GM19043 (cell line): ENCODE data around the gene FAM107B.
"Not testable (repeated sequence)": the region's sequence is repeated elsewhere in the genome, so short reads cannot be mapped to it uniquely, and the experiment has no call there.

Source experiments
- ATAC-seq: cut with Tn5 transposase; IDR thresholded peaks from one replicate; pipeline ENCODE4 v1.9.1; 2021; ENCODE audit warnings: low read depth; ENCODE audit not compliant: unreplicated experiment

The FAM107B gene

DNA sequence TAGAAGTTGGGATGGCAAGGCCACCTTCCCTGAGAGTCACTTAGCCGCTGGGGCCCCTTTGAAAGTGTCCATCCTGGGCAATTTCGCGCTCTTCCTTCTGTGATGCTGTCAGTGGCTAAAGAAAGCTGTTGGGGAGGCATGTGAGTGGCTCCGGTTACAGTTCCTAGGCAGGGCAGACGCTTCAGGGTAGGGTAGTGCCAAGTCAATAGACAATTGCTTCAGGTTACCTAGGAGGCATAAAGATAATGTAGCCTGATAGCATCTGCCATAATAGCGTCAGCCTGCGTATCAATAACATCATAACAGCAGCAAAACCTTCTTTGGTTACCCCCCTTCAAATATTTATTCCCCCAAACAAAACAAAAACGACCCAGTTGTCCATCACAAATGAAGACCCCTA, at the start of gene FAM107B:
Gene FAM107B (minus strand): TSS at position 101 of the 400 bp plus-strand sequence. CDS start 234 bp downstream, outside the sequence.
- no peak for ATAC-seq

DNA sequence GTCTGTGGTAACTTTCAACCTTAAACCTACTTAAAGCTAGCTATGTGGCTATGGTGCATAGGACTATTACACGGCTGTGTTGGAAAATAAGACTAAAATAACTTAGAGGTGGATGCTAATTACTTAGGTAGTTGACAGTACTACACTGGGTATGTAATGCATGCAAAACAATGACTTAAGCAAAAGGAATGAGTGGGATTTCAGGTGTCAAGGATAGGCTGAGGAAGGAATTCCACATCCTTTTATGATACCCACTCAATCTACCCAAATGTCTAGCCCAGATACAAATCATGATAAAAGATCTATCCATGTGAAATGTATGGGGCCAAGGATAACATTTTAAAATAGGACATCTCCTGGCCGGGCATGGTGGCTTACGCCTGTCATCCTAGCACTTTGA, 49.3 kb upstream of the FAM107B start:
- no peak for ATAC-seq

DNA sequence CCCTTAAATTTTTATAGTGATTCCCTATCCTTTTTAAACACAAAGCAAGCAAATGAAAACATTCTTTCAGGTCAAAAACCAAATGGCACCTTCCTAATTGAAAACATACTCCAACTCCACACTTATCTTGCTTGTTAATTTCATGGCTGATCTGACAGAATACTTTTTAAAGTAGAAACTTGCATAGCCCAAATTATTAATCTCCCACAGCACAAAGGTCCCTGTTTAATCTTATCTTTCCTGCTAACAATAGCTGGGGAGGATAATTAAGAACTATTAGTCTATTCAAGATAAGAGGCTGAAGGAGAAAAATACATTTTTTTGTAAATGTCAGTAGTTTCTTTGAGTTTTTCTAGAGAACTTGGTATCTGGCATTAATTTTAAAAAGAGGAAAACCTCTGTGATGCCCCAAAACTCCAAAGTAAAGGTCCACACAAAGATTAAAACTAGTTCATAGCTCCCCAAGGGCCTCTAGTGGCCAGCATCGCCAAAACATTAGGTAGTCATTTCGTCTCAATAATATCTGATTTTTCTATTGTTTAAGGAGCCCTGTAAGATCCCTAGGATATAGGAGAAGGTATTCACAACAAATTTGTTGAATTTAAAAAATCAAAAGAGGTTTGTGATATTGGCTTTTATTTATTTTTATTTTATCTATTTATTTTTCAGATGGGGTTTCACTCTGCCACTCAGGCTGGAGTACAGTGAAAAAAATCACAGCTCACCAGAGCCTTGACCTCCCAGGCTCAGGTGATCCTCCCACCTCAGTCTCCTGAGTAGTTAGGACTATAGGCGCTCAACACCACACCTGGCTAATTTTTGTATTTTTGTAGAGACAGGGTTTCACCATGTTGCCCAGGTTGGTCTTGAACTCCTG, 48.4 kb upstream of the FAM107B start:
- no peak for ATAC-seq

DNA sequence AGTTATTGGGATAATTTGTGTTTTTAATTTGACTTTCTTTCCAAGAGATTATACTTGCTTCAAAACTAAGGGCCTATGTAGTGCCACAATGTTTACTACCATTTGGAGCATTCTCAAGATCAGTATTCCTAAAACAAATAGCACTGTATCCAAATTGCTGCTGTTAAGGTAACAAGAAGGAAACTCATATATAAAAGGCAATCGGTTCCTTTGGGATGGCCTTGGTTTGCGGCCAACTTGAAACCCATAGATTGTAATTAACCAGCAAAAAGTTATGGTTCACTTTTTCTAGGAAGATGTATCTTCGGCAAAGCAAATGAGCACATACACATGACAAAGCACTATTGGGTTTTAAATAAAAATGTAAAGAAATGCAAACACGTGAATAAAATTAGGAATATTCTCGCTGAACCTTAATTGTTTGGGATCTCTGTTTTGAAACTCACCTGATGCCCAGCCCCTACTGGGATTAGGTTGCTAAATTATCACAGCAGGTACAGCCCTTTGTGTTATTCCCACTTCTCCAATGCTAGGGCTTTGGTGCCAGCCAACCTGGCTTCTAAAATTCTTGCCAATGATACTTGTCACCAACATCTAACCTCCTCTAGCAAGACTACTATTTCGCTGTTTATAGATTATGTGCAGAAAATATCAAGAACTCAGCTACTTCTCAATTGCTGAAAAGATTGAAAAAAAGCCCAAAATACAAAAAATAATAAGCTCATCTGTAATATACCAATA, 47.1 kb upstream of the FAM107B start:
- ATAC-seq: no peak

DNA sequence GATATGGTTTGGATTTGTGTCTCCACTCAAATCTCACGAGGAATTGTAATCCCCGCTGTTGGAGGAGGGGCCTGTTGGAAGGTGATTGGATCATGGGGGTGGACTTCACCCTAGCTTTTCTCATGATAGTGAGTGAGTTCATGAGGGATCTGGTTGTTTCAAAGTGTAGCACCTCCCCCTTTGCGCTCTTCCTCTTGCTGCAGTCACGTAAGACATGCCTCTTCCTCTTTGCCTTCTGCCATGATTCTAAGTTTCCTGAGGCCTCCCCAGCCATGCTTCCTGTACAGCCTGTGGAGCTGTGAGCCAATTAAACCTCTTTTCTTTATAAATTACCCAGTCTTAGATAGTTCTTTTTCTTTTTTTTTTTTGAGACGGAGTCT, 46.1 kb upstream of the FAM107B start:
- no peak for ATAC-seq

DNA sequence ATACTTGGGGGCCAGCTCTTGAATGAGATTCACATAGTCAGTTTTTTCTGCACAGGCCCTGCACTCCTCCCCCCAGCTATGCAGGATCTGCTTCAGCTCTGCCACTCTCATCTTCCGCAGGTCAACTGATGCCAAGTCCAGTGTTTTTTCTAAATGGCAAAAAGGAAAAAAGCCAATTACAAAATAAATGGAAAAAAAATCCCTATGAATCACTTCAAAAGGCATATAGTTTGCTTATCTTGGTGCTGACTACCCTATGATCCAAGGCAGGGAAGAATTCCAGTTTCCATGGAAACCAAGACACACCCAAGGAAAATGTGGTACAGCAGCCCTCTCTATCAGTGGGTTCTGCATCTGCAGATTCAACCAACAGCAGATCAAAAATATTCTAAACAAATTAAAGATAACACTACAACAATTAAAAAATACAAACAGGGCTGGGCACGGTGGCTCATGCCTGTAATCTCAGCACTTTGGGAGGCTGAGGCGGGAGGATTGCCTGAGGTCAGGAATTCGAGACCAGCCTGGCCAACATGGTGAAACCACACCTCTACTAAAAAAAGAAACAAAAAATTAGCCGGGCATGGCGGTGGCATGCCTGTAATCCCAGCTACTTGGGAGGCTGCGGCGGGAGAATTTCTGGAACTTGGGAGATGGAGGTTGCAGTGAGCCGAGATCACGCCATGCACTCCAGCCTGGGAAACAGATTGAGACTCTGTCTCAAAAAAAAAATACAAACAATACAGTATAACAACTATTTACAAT, 45.5 kb upstream of the FAM107B start:
- ATAC-seq: no peak

DNA sequence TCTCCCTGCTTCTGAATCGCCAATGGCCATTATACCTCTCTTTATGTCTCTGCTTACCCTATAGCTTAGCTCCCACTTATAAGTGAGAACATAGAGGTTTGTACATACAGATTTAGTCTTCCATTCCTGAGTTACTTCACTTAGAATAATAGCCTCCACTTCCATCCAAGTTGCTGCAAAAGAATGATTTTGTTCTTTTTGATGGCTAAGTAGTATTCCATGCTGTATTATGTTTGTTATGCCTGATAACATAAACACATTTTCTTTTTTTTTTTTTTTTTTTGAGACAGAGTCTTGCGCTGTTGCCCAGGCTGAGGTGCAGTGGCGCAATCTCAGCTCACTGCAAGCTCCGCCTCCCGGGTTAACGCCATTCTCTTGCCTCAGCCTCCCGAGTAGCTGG, 42.0 kb upstream of the FAM107B start:
- ATAC-seq: not testable (repeated sequence)

- ATAC-seq: no peak
These were observed 41.0 kb upstream of the FAM107B start for GRCh38 chr10:14815681-14816080.

DNA sequence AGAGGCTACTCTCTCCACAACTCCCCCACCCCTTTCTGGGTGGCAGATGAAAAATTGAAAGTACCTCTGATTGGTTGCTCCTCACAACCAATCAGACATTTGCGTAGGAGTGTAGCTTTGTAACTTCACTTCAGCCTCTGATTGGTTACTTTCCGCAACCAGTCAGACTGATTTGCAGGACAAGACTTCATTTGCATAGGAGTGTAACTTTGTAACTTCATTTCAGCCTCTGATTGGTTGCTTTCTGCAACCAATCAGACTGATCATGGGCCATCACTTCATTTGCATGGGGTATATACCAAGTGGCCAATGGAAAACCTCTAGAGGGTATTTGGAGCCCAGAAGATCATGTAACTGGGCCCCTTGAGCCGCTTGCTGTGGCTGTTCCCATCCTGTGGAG, 37.6 kb upstream of the FAM107B start:
- no peak for ATAC-seq

DNA sequence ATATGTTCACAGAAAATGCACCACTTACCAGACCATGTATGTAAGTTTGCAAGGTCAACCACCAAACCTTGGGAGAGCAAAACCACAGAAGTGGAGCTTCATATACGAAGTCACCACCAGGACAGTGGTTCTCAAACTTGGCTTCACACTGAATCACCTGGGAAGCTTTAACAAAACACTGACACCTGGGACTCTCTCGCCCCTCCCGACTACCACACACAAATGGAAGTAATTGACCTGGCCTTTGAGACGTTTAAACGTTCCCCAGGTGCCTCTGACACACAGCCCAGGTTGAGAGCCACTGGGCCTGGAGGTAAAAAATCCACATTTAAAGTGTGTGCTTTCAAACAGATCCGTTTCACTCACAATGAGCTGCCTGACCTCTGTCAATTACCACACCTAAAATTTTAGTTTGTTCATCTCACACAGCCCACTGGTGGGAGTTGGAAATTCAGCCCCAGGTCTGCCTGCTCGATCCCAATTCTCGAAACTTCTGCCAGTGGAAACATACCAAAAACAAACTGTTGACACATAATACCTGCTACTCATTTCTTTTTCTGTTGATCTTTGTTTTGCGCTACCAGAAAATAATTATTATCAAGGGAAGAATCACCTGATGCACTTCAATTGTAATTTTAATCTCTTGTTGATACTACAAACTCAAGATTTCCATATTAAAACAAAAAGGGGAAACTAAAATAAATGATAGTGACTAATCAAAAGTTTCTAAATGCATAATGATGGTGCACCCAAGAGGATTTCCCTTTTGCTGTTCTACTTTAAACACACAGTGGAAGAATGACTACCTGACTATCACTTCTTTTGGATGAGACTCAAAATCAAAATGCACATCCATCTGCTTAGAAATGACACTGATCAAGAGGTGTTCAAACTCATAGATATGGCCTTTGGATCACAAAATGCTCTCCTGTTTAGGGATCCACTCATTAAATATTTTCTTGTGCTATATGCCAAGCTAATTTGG, 36.6 kb upstream of the FAM107B start:
- ATAC-seq: no peak

DNA sequence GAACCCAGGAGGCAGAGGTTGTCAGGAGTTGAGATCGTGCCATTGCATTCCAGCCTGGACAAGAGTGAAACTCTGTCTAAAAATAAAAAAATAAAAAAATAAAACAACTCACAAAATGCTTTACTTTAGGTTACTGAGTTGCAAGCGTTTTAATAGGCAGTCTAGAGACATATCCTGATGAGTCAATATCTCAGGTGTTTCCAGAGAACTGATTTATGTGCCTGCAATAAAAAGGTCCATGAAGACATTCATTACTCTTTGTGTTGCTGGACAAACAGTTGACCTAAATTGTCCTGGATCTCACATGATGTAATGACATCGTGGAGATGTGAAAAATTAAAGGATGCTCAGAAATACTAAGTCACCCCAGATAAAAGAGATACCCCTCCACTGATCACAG, 31.6 kb upstream of the FAM107B start:
- no peak for ATAC-seq

DNA sequence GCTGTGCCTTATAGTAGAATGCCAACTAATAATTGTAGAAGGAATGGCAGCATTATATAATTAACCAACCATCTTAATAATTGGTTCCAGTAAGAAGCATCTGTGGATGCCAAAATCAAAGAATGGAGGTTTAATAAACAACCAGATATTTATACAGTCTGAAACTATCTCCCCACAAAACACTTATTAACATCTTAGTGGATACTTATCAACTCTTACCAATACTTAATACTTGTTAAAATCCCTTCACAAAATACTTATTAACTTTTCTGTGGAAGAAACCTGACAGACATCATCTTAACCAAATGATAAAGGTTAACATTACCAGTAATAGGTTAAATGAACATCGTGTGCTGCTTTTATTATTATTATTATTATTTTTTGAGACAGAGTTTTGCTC, 29.1 kb upstream of the FAM107B start:
- ATAC-seq: no peak

GRCh38 chr10:14801723-14802122, 27.0 kb upstream of the FAM107B start:
- ATAC-seq: no peak

- no peak for ATAC-seq
These were observed 25.7 kb upstream of the FAM107B start for GRCh38 chr10:14800397-14800796.

DNA sequence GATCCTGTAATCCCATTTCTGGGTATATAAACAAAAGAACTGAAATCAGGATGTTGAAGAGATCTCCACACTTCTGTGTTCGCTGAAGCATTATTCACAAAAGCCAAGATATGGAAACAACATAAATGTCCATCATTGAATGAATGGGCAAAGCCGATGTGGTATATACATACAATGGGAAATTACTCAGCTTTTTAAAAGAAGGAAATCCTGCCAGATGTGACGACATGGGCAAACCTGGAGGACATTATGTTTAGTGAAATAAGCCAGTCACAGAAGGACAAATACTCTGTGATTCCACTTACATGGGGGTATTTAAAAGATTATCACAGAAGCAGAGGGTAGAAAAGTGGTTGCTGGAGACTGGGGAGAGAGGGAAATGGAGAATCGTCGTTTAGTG, 23.9 kb upstream of the FAM107B start:
- ATAC-seq: no peak

GRCh38 chr10:14787938-14788337, 13.2 kb upstream of the FAM107B start:
- no peak for ATAC-seq

DNA sequence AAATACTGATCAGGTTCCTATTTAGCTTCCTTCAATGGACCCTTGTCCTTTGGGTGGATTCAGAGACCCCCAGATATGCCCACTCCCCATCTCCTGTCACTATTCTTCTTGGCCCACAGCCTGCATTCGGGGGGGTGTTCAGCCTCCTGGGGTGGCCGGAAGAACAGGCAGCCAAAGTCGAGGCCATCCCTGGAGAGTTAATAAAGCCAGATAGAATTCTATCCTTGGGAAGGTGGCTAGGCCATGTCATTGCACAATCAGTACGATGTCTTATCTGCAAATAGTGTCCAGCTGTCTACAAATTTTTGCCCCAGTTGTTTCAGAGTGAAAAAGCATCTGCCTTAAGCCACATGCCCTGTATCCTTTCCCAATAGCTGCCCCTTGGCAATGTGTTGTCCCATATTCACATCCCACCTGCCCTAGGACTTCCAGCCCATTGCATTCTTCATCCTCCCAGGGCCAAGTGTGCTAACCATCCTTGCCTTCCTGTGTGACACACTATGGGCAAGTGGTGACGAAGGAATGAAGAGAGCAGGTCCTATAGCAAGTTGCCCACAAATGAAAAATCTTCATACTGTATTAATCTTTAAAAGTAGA, 9.9 kb upstream of the FAM107B start:
- ATAC-seq: no peak

DNA sequence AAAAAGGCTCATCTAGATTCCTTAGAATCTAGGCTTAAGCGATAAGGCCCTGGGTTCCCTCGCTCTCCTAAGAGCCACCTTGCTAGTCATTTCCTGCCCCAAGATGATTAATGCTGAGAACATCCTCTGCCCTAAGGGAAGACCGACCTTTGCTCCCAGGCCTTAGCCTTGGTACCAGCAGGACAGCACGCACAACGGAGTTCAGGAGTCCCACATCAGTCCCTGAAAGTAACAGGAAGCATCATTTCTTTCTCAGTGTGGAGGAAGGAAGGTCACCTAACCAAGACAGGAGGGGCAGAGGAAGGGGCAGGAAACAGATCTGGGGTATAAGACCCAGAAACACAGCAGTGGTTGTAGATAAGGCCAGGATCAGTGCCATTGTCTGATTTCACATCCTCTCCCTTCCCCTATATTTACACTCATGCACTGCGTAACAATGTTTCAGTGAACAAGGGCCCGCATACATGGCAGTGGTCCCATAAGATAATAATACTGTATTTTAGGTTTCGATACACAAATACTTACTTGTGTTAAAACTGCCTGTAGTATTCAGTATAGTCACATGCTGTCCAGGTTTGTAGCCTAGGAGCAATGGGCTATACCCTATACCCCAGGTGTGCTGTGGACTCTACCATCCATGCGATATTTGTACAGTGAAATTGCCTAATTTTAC, 8.1 kb upstream of the FAM107B start:
- no peak for ATAC-seq

GRCh38 chr10:14781763-14782162, 7.1 kb upstream of the FAM107B start:
- ATAC-seq: no peak
